ENCODE data around the gene ISL2. TPM values are rescaled to one million over a fixed set of nuclear protein-coding genes. Genes with fewer than 3 reads are reported as not detected.
A peak's percentile ranks its signal among the peaks of the same experiment; 100 is the strongest.

The ISL2 gene
- total and polyA plus RNA-seq, 2 of the 4 experiments (the other 2 are of a cell fraction) = 1.3 to 3.6 TPM

DNA sequence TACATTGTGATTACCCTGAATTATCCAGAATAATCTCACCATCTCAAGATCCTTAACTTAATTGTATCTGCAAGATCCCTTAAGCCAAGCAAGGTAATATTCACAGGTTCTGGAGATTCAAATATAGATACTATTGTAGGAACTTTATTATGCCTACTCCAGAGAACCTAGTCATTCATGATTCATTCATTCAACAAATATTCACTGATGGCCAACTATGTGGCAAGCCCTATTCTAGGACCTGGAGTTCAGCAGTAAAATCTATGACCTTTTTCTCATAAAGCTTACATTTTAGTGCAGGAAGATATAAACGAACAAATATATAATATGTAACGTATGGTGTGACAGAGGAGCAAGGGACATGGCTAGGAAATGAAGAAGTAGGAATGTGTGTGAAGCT, 49.6 kb downstream of the ISL2 start:
- ATAC-seq (ENCODE audit: low read depth) (no peak; the same call in 1 of the 2 replicates), DNase-seq (peak; percentile 38)
- Histone ChIP-seq H3K56ac (ENCODE audit: extremely low read depth, insufficient read depth, low read length) (no peak overlapping the region), H2AK5ac (ENCODE audit: low read depth, low read length) (no peak overlapping the region), H4K5ac (ENCODE audit: low read depth, low read length) (no peak overlapping the region), H3K36me3 (ENCODE audit: control insufficient read depth, insufficient read depth, low read length) (no peaks in the 10 kb centered on the region), H3K23ac (ENCODE audit: low read depth, low read length) (no peak overlapping the region), H3K14ac (replicated peaks; ENCODE audit: low read depth, low read length) (no peak overlapping the region), H2BK120ac (ENCODE audit: low read depth, low read length) (no peak overlapping the region), H2BK15ac (ENCODE audit: low read depth, low read length) (no peak overlapping the region), H3K4me2 (ENCODE audit: low read depth, low read length) (no peak overlapping the region), H3K4ac (ENCODE audit: low read depth, low read length) (no peak overlapping the region), H3K27ac (ENCODE audit: insufficient read depth, low read length) (no peak overlapping the region), H3K27me3 (ENCODE audit: control insufficient read depth, insufficient read depth, low read length) (no peaks in the 10 kb centered on the region), H2AK9ac (replicated peaks; ENCODE audit: low read depth, low read length, poor library complexity) (no peak overlapping the region), H3K9ac (ENCODE audit: low read depth, low read length) (no peak overlapping the region), H3K9me1 (ENCODE audit: insufficient read depth, low read length) (no peaks in the 10 kb centered on the region; the same call in 1 of the 2 replicates), H4K8ac (ENCODE audit: low read depth in 2 of 2, low read length in 2 of 2) (no peak overlapping the region), H2AFZ (replicated peaks; ENCODE audit: low read length, poor library complexity) (no peak overlapping the region), H3K79me1 (ENCODE audit: low read depth in 1 of 2, low read length in 2 of 2) (no peaks in the 10 kb centered on the region), H3K18ac (ENCODE audit: low read depth, low read length) (no peak overlapping the region), H3K4me3 (ENCODE audit: insufficient read depth, low read depth, low read length) (no peak overlapping the region), H3K9me3 (ENCODE audit: control insufficient read depth, insufficient read depth, low read length) (no peaks in the 10 kb centered on the region), H2BK5ac (ENCODE audit: low read depth, low read length, poor library complexity, severe bottlenecking) (no peak overlapping the region), H3K4me1 (ENCODE audit: control insufficient read depth, insufficient read depth, low read length) (no peaks in the 10 kb centered on the region; the same call in 1 of the 2 replicates), H4K91ac (ENCODE audit: insufficient read depth, low read depth, low read length) (no peak overlapping the region), H4K20me1 (ENCODE audit: insufficient read depth, low read length) (no peaks in the 10 kb centered on the region), H2BK20ac (ENCODE audit: low read depth, low read length) (no peak overlapping the region)
- dilution Hi-C loops (cut with HindIII; ENCODE audit: low sequenced_read_pairs, unreplicated experiment) = no loop called here
- WGBS, 2 experiments (ENCODE audit: extremely low coverage in 2 of 2, insufficient read length in 1 of 2) = no CpG with 5 or more reads among the region's 2 CpGs
- CTCF ChIA-PET = no interaction called here
- in situ Hi-C loops (cut with MboI; ENCODE audit: low sequenced_read_pairs) = no loop called here
- TF ChIP-seq MXI1 (IDR thresholded peaks at IDR 0.05; ENCODE audit: borderline replicate concordance, low read depth, low read length) (no peak), MAZ (IDR thresholded peaks at IDR 0.05; ENCODE audit: borderline replicate concordance, low read depth, low read length) (no peak), BHLHE40 (IDR thresholded peaks at IDR 0.05; ENCODE audit: low read depth, low read length) (no peak), NFE2L2 (IDR thresholded peaks at IDR 0.05; ENCODE audit: low read depth, low read length) (no peak), CEBPB (IDR thresholded peaks at IDR 0.05; ENCODE audit: low read depth, low read length) (no peak), POLR2A (IDR thresholded peaks at IDR 0.05; ENCODE audit: low read depth, low read length) (no peak), RCOR1 (IDR thresholded peaks at IDR 0.05; ENCODE audit: insufficient replicate concordance, low read length) (no peak), RAD21 (IDR thresholded peaks at IDR 0.05; ENCODE audit: low read length) (no peak), MAFK (IDR thresholded peaks at IDR 0.05; ENCODE audit: low read depth, low read length) (no peak)
- TF ChIP-seq, protein P1, sequence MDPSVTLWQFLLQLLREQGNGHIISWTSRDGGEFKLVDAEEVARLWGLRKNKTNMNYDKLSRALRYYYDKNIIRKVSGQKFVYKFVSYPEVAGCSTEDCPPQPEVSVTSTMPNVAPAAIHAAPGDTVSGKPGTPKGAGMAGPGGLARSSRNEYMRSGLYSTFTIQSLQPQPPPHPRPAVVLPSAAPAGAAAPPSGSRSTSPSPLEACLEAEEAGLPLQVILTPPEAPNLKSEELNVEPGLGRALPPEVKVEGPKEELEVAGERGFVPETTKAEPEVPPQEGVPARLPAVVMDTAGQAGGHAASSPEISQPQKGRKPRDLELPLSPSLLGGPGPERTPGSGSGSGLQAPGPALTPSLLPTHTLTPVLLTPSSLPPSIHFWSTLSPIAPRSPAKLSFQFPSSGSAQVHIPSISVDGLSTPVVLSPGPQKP (IDR thresholded peaks at IDR 0.05; ENCODE audit: borderline replicate concordance, low read depth, low read length) = no peak
- TF ChIP-seq, protein P2, sequence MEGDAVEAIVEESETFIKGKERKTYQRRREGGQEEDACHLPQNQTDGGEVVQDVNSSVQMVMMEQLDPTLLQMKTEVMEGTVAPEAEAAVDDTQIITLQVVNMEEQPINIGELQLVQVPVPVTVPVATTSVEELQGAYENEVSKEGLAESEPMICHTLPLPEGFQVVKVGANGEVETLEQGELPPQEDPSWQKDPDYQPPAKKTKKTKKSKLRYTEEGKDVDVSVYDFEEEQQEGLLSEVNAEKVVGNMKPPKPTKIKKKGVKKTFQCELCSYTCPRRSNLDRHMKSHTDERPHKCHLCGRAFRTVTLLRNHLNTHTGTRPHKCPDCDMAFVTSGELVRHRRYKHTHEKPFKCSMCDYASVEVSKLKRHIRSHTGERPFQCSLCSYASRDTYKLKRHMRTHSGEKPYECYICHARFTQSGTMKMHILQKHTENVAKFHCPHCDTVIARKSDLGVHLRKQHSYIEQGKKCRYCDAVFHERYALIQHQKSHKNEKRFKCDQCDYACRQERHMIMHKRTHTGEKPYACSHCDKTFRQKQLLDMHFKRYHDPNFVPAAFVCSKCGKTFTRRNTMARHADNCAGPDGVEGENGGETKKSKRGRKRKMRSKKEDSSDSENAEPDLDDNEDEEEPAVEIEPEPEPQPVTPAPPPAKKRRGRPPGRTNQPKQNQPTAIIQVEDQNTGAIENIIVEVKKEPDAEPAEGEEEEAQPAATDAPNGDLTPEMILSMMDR (conservative IDR thresholded peaks at IDR 0.05; ENCODE audit: low read depth, low read length) = no peak
- TF ChIP-seq, protein P3, sequence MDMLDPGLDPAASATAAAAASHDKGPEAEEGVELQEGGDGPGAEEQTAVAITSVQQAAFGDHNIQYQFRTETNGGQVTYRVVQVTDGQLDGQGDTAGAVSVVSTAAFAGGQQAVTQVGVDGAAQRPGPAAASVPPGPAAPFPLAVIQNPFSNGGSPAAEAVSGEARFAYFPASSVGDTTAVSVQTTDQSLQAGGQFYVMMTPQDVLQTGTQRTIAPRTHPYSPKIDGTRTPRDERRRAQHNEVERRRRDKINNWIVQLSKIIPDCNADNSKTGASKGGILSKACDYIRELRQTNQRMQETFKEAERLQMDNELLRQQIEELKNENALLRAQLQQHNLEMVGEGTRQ (IDR thresholded peaks at IDR 0.05; ENCODE audit: low read depth, low read length) = no peak
- BruUV-seq (replicated peaks) = no TSS peak
- POLR2A ChIA-PET (ENCODE audit: unreplicated experiment) = no interaction called here
- intact Hi-C loops (cut with micrococcal nuclease) = no loop called here
